Suppressor macrophage treated with lipopolysaccharide for 1 hour (primary cell): ENCODE data around the gene SEC63.

ENCODE experiments used
- DNase-seq, 3 donors: peaks; one replicate each; pipeline ENCODE4 v3.0.0-alpha.2; 2020 to 2022

SEC63 gene

GRCh38 chr6:107853230-107853629, 104.8 kb downstream of the SEC63 start:
- DNase-seq, result no peak

GRCh38 chr6:107849325-107849724, 108.7 kb downstream of the SEC63 start:
- DNase-seq, result no peak

- peak; percentile 83 to 93 (median 89) for DNase-seq
These were observed 109.9 kb downstream of the SEC63 start for GRCh38 chr6:107847844-107848802.

- no peak for DNase-seq
These were observed 111.7 kb downstream of the SEC63 start for GRCh38 chr6:107846262-107846795.

- no peak for DNase-seq
These were observed 112.2 kb downstream of the SEC63 start for GRCh38 chr6:107845777-107846176.

GRCh38 chr6:107843400-107843799, 114.6 kb downstream of the SEC63 start:
- peak in 1 of 3 donors; percentile 37 for DNase-seq

GRCh38 chr6:107841275-107841670, 116.7 kb downstream of the SEC63 start:
- DNase-seq, result no peak

GRCh38 chr6:107840636-107841274, 117.3 kb downstream of the SEC63 start:
- DNase-seq, result no peak

GRCh38 chr6:107833136-107833535, 124.9 kb downstream of the SEC63 start:
- no peak for DNase-seq

- peak; percentile 14 to 40 (median 35) for DNase-seq
These were observed 125.6 kb downstream of the SEC63 start for GRCh38 chr6:107832151-107833056.

GRCh38 chr6:107830060-107830459, 127.9 kb downstream of the SEC63 start:
- DNase-seq, result no peak

GRCh38 chr6:107827541-107827940, 130.5 kb downstream of the SEC63 start:
- DNase-seq, result no peak

- no peak for DNase-seq
These were observed 134.9 kb downstream of the SEC63 start for GRCh38 chr6:107823047-107823557.

GRCh38 chr6:107822176-107823046, 135.6 kb downstream of the SEC63 start:
- peak; percentile 24 to 45 (median 31) for DNase-seq

GRCh38 chr6:107821591-107821990, 136.4 kb downstream of the SEC63 start:
- DNase-seq, result no peak

GRCh38 chr6:107820338-107821261, 137.4 kb downstream of the SEC63 start:
- peak in 2 of 3 donors; percentile 19 to 32 for DNase-seq

GRCh38 chr6:107819964-107820337, 138.1 kb downstream of the SEC63 start:
- no peak for DNase-seq

- DNase-seq, result no peak
These were observed 138.8 kb downstream of the SEC63 start for GRCh38 chr6:107819217-107819616.

GRCh38 chr6:107818272-107818671, 139.7 kb downstream of the SEC63 start:
- DNase-seq, result no peak

- no peak for DNase-seq
These were observed 140.2 kb downstream of the SEC63 start for GRCh38 chr6:107817784-107818183.
